Inferior parietal cortex (tissue), 1 donor: ENCODE data around the gene CASP2.

Experiments
- DNase-seq: peaks from one replicate; pipeline ENCODE4 v3.0.0-alpha.2; 2016; ENCODE audit errors: extremely low spot score

The CASP2 gene

DNA sequence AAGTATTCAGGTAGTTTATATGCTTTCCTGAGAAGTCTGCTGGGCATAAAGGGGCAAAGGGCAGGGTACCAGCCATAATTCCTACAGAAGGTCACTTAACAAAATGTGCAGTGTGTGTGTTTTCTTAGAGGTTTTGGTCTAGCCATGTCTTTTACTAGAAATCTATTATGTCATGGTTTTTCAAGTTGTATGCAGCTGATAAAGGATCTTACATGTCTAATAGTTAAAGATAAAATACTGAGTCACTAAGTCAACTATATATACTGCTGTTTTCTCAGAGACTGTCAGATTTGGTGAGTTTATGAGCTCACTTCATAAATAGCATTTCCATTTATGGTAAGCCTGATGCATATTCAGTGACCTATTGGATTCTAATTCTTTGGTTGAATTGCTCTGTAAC, 7.7 kb downstream of the CASP2 start:
- DNase-seq: no peak

GRCh38 chr7:143296686-143297085, 8.5 kb downstream of the CASP2 start:
- DNase-seq: no peak

DNA sequence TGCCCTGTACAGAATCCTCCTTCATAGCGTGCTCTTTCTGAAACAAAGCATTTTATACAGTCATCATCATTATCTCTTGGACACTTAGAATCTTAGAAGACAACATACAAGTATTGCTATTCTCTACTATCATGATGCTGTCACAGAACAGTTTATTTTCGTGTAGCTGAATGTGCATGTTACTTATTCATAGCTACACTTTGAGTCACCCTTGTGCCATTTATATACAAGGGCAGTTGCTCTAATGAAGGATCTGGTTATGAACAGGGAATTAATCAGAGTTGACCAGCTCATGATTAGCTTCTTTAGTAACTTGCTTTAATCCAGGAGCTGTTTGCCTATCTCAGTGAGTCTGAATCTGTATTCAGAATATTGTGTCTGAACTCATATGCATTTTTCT, 11.2 kb downstream of the CASP2 start:
- no peak for DNase-seq

- no peak for DNase-seq
These were observed 11.7 kb downstream of the CASP2 start for GRCh38 chr7:143299840-143300239.

DNA sequence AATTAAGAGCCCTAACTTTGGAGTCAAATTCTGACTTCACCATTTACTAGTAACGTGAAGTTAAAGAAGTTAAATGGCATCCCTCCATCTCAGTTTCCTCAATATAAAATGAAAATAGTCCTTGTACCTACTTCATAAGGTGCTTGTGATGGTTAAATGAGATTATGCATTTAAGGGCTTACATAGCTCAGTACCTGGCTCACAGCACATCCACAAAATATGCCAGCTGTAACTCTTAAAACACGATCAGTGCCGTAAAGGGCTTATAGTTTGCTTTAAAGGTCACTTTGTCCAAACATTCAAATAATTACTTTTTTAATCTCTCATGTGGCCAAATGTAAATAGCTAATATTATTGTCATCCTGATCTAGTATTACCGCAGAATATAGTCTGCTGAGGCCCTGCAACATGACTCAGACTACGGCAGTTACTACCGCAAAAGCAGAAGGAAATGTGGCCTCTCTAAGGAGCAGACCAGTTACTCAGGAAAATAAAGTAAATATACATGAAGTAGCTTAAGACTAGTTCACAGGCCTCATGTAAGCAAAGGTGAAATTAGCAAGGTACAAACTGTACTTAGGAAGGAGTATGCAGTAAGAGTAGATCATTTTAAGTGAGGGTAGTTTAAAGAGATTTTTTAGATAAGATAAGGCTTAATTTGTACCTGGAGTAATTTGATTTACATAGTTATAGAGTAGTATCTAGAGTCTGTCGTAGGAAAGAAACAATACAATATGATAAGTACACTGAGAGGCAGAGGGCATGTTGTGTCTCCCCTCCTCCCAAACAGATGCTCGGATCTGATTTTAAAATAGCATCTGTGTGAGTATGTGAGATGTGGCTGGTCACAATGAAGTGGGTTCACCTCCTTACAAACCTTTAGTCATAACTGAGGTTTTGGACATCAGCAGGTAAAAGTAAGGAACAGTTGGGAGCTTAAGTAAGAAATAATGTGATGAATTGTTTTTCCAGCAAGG, 13.1 kb downstream of the CASP2 start:
- no peak for DNase-seq

DNA sequence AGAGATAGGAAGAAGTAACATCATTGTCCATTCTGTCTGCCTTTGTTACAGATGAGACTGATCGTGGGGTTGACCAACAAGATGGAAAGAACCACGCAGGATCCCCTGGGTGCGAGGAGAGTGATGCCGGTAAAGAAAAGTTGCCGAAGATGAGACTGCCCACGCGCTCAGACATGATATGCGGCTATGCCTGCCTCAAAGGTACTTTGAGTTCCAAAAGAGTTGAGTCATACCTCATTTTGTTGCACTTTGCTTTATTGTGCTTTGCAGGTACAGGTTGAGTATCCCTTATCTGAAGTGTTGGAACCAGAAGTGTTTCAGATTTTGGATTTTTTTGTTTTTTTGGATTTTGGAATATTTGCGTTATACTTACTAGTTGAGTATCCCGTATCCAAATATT, 15.6 kb downstream of the CASP2 start:
- no peak for DNase-seq

- no peak for DNase-seq
These were observed 16.8 kb downstream of the CASP2 start for GRCh38 chr7:143304938-143305337.

GRCh38 chr7:143305423-143306070, 17.4 kb downstream of the CASP2 start:
- peak; percentile 87 for DNase-seq

GRCh38 chr7:143308632-143309031, 20.5 kb downstream of the CASP2 start:
- no peak for DNase-seq

DNA sequence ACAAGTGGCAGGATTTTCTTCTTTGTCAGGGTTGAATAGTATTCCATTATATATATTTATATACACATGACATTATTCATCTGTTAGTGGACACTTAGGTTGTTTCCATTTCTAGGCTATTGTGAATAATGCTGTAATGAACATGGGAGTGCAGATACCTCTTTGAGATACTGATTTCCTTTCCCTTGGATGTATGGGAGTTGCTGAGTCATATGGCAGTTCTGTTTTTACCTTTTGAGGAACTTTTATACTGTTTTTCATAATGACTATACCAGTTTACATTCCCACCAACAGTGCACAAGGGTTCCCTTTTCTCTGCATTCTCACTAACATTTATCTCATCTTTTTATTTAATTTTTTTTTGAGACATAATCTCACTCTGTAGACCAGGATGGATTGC, 26.0 kb downstream of the CASP2 start:
- DNase-seq: no peak

DNA sequence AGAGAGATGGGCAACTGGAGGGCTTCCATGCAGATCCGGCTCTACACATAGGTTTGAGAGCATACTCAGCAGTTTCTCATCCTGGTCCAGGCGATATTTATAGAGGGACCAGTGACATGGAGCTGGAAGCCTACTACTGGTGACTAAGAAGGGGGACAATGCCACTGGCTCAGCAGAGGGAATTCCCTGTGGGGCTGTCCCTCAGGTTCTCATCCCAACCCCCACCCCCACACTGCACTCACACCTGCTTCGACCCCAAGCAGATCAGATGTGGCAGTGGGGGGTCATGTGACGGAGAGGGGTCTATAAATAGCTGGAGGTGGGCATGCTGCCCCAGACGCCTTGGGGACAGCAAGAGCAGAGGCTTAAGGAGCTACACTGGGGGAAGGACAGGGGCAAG, 27.6 kb downstream of the CASP2 start, which contains the start of gene CLCN1:
TSS of gene CLCN1 (plus strand) at position 336 of the 400 bp plus-strand sequence. CDS start 102 bp downstream, outside the sequence.
- DNase-seq: no peak

- DNase-seq: peak; percentile 29
These were observed 28.3 kb downstream of the CASP2 start for GRCh38 chr7:143316492-143316891.

DNA sequence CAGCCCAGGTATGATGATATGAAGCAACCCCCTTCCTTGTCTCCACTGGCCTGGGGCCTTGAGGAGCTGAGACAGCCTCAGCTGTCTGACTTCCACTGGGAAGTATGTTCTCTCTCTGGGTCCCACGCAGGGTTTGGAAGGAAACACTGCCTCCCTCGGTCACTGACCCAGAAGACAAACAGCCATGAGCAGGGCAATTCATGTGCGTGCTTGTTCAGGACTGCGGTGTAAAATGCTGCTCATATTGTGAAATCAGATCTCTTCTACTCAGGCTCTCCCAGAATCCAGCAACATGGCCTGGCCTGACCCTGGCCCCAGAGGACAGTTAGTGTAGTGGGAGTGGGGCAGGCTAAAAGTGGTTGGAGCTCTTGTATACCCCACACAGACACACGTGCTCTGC, 30.5 kb downstream of the CASP2 start:
- no peak for DNase-seq

GRCh38 chr7:143320620-143321019, 32.5 kb downstream of the CASP2 start:
- no peak for DNase-seq

GRCh38 chr7:143321242-143321641, 33.1 kb downstream of the CASP2 start:
- DNase-seq: no peak

DNA sequence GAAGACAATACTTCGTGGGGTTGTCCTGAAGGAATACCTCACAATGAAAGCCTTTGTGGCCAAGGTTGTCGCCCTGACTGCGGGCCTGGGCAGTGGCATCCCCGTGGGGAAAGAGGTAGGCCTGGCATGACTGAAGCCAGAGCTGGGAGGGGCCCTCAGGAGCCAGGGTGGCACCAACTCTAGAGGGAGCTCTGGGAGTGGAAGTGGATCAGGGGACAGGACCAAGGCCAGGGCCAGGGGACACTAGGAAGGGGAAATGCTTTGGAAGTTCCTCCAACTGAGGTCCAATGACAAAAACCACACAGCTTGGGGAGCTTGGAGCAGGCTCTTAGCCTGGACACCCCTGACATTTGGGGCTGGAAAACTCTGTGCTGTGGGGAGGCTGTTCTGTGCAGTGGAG, 33.6 kb downstream of the CASP2 start:
- no peak for DNase-seq

DNA sequence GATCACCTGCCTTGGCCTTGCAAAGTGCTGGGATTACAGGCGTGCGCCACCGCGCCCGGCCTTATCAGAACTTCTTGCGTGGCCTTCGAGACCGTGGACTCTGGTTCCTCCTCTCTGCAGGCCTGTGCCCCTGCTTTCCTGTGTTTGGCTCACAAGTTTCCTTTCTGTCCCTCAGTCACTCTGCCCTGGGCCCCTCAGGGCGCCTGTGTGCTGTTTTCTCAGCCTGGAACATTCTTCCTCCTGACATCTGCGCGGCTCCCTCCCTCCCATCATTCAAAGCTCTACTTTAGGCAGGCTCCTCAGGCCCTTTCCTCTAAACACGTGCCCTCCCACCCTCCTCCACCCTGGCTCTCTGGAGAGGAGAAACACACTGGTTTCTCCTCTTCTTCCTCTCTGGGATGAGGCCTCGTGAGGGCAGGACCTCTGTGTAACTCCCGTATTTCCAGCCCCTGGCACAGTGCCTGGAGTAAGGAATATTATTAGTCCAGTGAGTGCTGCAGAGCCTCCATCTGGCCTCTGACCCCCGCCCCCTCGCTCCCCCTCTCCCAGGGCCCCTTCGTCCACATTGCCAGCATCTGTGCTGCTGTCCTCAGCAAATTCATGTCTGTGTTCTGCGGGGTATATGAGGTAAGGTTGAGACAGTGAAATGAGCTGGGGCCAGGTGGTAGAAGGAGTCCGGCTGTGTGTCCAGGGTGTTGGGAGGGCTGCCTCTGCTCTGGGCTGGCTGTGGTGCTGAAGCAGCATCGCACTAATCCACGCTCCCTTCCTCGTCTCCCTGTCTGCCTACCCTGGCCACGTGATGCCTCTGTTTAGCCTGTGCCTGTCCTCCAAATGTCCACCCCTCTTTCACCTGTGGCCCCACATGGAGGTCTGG, 34.8 kb downstream of the CASP2 start:
- DNase-seq: no peak

DNA sequence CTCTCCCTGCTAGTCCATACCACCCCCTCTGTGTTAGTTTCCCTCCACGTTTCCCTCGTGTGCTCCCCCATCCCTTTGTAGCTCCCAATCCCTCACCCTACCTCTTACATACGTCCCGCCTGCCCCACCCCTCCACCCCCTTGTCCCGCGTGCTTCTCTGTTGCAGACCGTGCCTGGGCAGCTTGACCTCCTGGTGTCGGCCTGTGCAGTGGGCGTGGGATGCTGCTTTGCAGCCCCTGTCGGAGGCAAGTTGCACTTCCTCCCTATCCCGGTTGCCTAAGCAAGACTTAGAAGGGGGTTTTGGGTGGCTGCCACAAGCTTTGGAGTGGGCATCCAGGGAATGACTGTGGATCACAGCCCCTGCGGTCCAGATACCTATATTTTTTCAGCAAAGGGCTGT, 35.5 kb downstream of the CASP2 start:
- DNase-seq: no peak

DNA sequence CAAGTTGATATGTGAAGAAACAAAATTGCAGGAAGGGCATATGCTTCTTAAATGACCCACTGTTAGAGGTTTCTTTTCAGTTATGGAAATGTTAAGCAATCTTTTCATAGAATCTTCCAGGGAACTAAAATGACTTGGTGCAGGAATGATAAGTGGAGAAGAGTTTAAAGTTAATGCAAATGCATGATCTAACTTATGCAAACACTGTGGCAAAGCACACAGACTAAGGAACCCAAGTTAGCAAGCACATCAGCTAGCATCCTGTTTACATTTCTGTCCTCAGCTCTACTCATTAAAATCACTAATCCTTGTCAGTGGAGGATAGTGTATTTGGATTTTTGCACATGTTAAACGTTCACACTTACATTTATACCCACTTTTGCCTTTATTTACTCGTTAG, 37.1 kb downstream of the CASP2 start:
- DNase-seq: no peak

DNA sequence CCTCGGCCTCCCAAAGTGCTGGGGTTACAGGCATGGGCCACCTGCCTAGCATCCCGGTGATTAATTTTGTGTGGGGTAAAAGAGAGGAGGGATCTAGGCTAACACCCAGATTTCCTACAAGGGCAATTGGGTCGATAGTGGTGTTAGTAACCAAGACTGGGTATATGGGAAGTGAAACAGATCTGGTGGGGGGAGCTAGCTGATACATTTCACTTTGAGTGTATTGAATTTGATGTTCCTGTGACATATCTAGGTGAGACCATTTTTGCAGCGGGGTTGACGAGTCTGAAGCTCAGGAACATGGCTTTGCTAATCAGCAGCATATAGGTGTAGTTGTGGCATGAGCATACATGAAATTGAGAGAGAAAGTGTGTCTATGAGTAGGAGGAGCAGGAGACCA, 39.8 kb downstream of the CASP2 start:
- no peak for DNase-seq

DNA sequence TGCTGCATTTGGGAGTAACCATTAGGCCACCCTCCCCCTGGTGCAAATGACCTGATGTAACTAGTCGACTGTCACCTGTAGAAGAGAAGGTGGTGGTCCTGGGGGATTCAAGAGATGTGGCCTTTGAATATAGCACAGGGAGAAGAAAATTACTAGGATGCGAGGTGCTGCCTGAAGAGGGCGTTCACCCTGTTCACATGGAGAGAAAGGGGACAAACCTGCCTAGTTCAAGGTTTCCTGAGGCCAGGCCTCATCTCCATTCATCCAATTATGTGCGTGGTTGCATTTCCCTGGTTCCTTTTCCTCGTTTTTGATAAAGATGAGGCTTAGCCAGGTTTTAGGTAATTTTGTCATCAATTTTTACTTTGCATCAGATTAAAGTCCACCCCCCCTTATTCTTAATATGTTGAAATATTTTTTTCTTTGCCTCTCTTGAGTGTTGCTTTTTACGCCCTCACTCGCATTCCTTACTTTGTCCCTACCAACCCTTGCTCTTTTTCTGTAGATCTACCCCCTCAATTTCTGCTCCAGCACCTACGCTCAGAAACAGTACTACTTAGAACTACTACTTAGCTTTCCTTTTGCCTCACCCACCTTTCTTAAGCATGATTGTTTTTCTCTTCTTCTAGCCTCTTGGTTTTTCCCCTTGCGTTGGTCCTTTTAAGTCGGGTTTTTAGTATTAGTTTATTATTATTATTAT, 41.5 kb downstream of the CASP2 start:
- DNase-seq: no peak
